Mononuclear cell (primary cell): Measurements from ENCODE around the gene GDF2. TPM values are rescaled to one million over a fixed set of nuclear protein-coding genes. Genes with fewer than 3 reads are reported as not detected.

Source experiments
- H3K27me3 ChIP-seq: 2 replicates; pipeline ENCODE4 v1.6.0; 2011; ENCODE audit warnings: low read length, control low read depth; ENCODE audit not compliant: insufficient read depth
- H3K4me1 ChIP-seq: 2 replicates; pipeline ENCODE4 v1.5.1; 2011; ENCODE audit warnings: mild to moderate bottlenecking, low read length, control low read depth; ENCODE audit not compliant: insufficient read depth
- H3K4me3 ChIP-seq: 2 replicates; pipeline ENCODE4 v1.5.1; 2011; ENCODE audit warnings: mild to moderate bottlenecking, low read length, moderate library complexity
- H3K9me3 ChIP-seq: 2 replicates; pipeline ENCODE4 v1.5.1; 2011; ENCODE audit warnings: low read depth, mild to moderate bottlenecking, control low read depth, low read length
- total RNA-seq: library from RNA; depleted of rRNA; stranded (reverse); fragments of >200 nt; gene quantifications from one replicate; pipeline ENCODE4 v1.2.3, GENCODE V29; 2012

GDF2 gene
- total RNA-seq, 1 donor, result not detected

- no peaks in the 10 kb centered on the region for H3K4me1 ChIP-seq
- no peaks in the 10 kb centered on the region for H3K27me3 ChIP-seq
- H3K9me3 ChIP-seq, result no peaks in the 10 kb centered on the region
- no peak overlapping the region for H3K4me3 ChIP-seq
These were observed 24.5 kb downstream of the GDF2 start for GRCh38 chr10:47346581-47347302.

GRCh38 chr10:47347303-47347675, 25.0 kb downstream of the GDF2 start:
- Histone ChIP-seq H3K9me3 (no peaks in the 10 kb centered on the region), H3K27me3 (no peaks in the 10 kb centered on the region), H3K4me1 (no peaks in the 10 kb centered on the region), H3K4me3 (no peak overlapping the region)

GRCh38 chr10:47348138-47348651, 25.9 kb downstream of the GDF2 start, which contains the start of gene RBP3:
TSS of gene RBP3 (plus strand) at chr10:47348363. CDS start at chr10:47348485, 122 bp downstream.
- Histone ChIP-seq H3K4me3 (no peak within 1 kb of the TSS), H3K9me3 (no peaks in the 10 kb centered on the region), H3K27me3 (no peaks in the 10 kb centered on the region), H3K4me1 (no peaks in the 10 kb centered on the region)

- H3K4me1 ChIP-seq, result no peaks in the 10 kb centered on the region
- H3K27me3 ChIP-seq, result no peaks in the 10 kb centered on the region
- H3K4me3 ChIP-seq, result no peak overlapping the region
- H3K9me3 ChIP-seq, result no peaks in the 10 kb centered on the region
These were observed 26.6 kb downstream of the GDF2 start for GRCh38 chr10:47348661-47349470.

GRCh38 chr10:47349516-47349915, 27.3 kb downstream of the GDF2 start:
- Histone ChIP-seq H3K4me3 (no peak overlapping the region), H3K9me3 (no peaks in the 10 kb centered on the region), H3K27me3 (no peaks in the 10 kb centered on the region), H3K4me1 (no peaks in the 10 kb centered on the region)

GRCh38 chr10:47349941-47350371, 27.7 kb downstream of the GDF2 start:
- no peak overlapping the region for H3K4me3 ChIP-seq
- no peaks in the 10 kb centered on the region for H3K27me3 ChIP-seq
- H3K4me1 ChIP-seq, result no peaks in the 10 kb centered on the region
- no peaks in the 10 kb centered on the region for H3K9me3 ChIP-seq

- Histone ChIP-seq H3K4me3 (no peak overlapping the region), H3K4me1 (no peaks in the 10 kb centered on the region), H3K27me3 (no peaks in the 10 kb centered on the region), H3K9me3 (no peaks in the 10 kb centered on the region)
These were observed 28.7 kb downstream of the GDF2 start for GRCh38 chr10:47350671-47351640.

- no peaks in the 10 kb centered on the region for H3K4me1 ChIP-seq
- no peaks in the 10 kb centered on the region for H3K9me3 ChIP-seq
- no peaks in the 10 kb centered on the region for H3K27me3 ChIP-seq
- no peak overlapping the region for H3K4me3 ChIP-seq
These were observed 29.9 kb downstream of the GDF2 start for GRCh38 chr10:47351899-47352815.

GRCh38 chr10:47353351-47353750, 31.1 kb downstream of the GDF2 start:
- Histone ChIP-seq H3K4me1 (no peaks in the 10 kb centered on the region), H3K4me3 (no peak overlapping the region), H3K9me3 (no peaks in the 10 kb centered on the region)

GRCh38 chr10:47354165-47354564, 31.9 kb downstream of the GDF2 start:
- Histone ChIP-seq H3K4me1 (no peaks in the 10 kb centered on the region), H3K27me3 (no peaks in the 10 kb centered on the region), H3K4me3 (no peak overlapping the region), H3K9me3 (no peaks in the 10 kb centered on the region)

More at GRCh38 chr10:47353351-47353750, 31.1 kb downstream of the GDF2 start:
- no peaks in the 10 kb centered on the region for H3K27me3 ChIP-seq

GRCh38 chr10:47354900-47355299, 32.6 kb downstream of the GDF2 start:
- Histone ChIP-seq H3K4me3 (no peak overlapping the region), H3K4me1 (no peaks in the 10 kb centered on the region), H3K27me3 (no peaks in the 10 kb centered on the region), H3K9me3 (no peaks in the 10 kb centered on the region)

GRCh38 chr10:47356708-47357107, 34.5 kb downstream of the GDF2 start:
- no peaks in the 10 kb centered on the region for H3K4me1 ChIP-seq
- no peaks in the 10 kb centered on the region for H3K9me3 ChIP-seq
- H3K27me3 ChIP-seq, result no peaks in the 10 kb centered on the region
- H3K4me3 ChIP-seq, result no peak overlapping the region

- Histone ChIP-seq H3K9me3 (no peaks in the 10 kb centered on the region), H3K27me3 (no peaks in the 10 kb centered on the region), H3K4me3 (no peak overlapping the region), H3K4me1 (no peaks in the 10 kb centered on the region)
These were observed 34.9 kb downstream of the GDF2 start for GRCh38 chr10:47357131-47357582.

- no peaks in the 10 kb centered on the region for H3K4me1 ChIP-seq
- no peaks in the 10 kb centered on the region for H3K27me3 ChIP-seq
- no peaks in the 10 kb centered on the region for H3K9me3 ChIP-seq
- no peak overlapping the region for H3K4me3 ChIP-seq
These were observed 35.7 kb downstream of the GDF2 start for GRCh38 chr10:47357911-47358310.
